ENCODE results near the gene PLAC9.

GRCh38 chr10:80158126-80158525, 25.6 kb downstream of the PLAC9 start:
- TF ChIP-seq CTCF (IDR thresholded peaks at IDR 0.05), result no peak
- TF ChIP-seq POLR2A (IDR thresholded peaks at IDR 0.05), result no peak

Data from Peyer's patch (tissue), 4 donors.